SIG-M5 treated with dmso at 0.1 percent for 504 hours (cell line): ENCODE measurements around the gene SRPRA.
"Not testable (repeated sequence)": the region's sequence is repeated elsewhere in the genome, so short reads cannot be mapped to it uniquely, and the experiment has no call there.

Experiments
- DNase-seq: peaks from one replicate; lab custom pipeline; 2025; ENCODE audit not compliant: unreplicated experiment; lab: John Stamatoyannopoulos, UW

Gene SRPRA

GRCh38 chr11:126268708-126269579 is at the start of gene SRPRA, which contains the start of gene FOXRED1:
SRPRA (minus strand) TSS chr11:126268895; CDS start chr11:126268804, 91 bp downstream.
FOXRED1 (plus strand) TSS chr11:126269154; CDS start chr11:126269207, 53 bp downstream.
- DNase-seq: peak; percentile 96

- DNase-seq: peak; percentile 50
These were observed 49.3 kb upstream of the SRPRA start for GRCh38 chr11:126317756-126318573.

- no peak for DNase-seq
These were observed 48.7 kb upstream of the SRPRA start for GRCh38 chr11:126317432-126317755.

GRCh38 chr11:126313826-126314225 is 45.1 kb upstream of the SRPRA start:
- peak; percentile 17 for DNase-seq

- no peak for DNase-seq
These were observed 44.3 kb upstream of the SRPRA start for GRCh38 chr11:126312961-126313360.

- DNase-seq: peak; percentile 93
These were observed 43.0 kb upstream of the SRPRA start for GRCh38 chr11:126311401-126312291.

GRCh38 chr11:126310992-126311310 is 42.3 kb upstream of the SRPRA start:
- no peak for DNase-seq

- DNase-seq: peak; percentile 61
These were observed 41.7 kb upstream of the SRPRA start for GRCh38 chr11:126310200-126310991.

GRCh38 chr11:126308771-126309170 is 40.1 kb upstream of the SRPRA start:
- DNase-seq: not testable (repeated sequence)

- DNase-seq: no peak
These were observed 39.6 kb upstream of the SRPRA start for GRCh38 chr11:126308271-126308671.

GRCh38 chr11:126307706-126308105 is 39.0 kb upstream of the SRPRA start:
- peak; percentile 61 for DNase-seq

GRCh38 chr11:126305699-126306098 is 37.0 kb upstream of the SRPRA start:
- DNase-seq: peak; percentile 23

- no peak for DNase-seq
These were observed 35.9 kb upstream of the SRPRA start for GRCh38 chr11:126304457-126305075.

GRCh38 chr11:126303623-126304456 is 35.1 kb upstream of the SRPRA start, which contains the start of gene DCPS:
DCPS (plus strand) TSS chr11:126304060; CDS start chr11:126304081, 21 bp downstream.
- DNase-seq: peak; percentile 84

GRCh38 chr11:126297004-126297403 is 28.3 kb upstream of the SRPRA start:
- DNase-seq: no peak

- DNase-seq: no peak
These were observed 25.0 kb upstream of the SRPRA start for GRCh38 chr11:126293726-126294125.

- DNase-seq: no peak
These were observed 22.2 kb upstream of the SRPRA start for GRCh38 chr11:126290887-126291286.

- DNase-seq: no peak
These were observed 19.5 kb upstream of the SRPRA start for GRCh38 chr11:126288237-126288636.

- DNase-seq: peak; percentile 40
These were observed 16.1 kb upstream of the SRPRA start for GRCh38 chr11:126284829-126285228.
